GM23338 (cell line): Measurements from ENCODE around the gene SBF2. TPM values are rescaled to one million over a fixed set of nuclear protein-coding genes. Genes with fewer than 3 reads are reported as not detected.

Source experiments
- ATAC-seq: fragments of 200-7000 bp; cut with Tn5 transposase; 3 replicates; pipeline ENCODE4 v1.9.1; 2020
- DNase-seq: peaks from one replicate; pipeline ENCODE4 v3.0.0-alpha.2; 2015; ENCODE audit warnings: low spot score
- H2AFZ ChIP-seq: fragments of 200-600 bp; sonication (generic); 2 replicates; pipeline ENCODE4 v1.8.0; 2016; ENCODE audit warnings: antibody characterized with exemption, mild to moderate bottlenecking, moderate library complexity
- H3F3A ChIP-seq: fragments of 200-600 bp; sonication (generic); replicated peaks from 2 replicates; pipeline ENCODE4 v1.8.0; 2017; ENCODE audit warnings: antibody characterized with exemption, mixed run types, low read depth
- H3K27ac ChIP-seq: fragments of 200-600 bp; sonication (generic); 2 replicates; pipeline ENCODE4 v1.6.1; 2016; ENCODE audit warnings: low read depth
- H3K27me3 ChIP-seq: fragments of 200-600 bp; sonication (generic); 2 replicates; pipeline ENCODE4 v1.8.0; 2016; ENCODE audit warnings: mild to moderate bottlenecking, mixed run types, moderate library complexity; ENCODE audit not compliant: insufficient read depth
- H3K36me3 ChIP-seq: fragments of 200-600 bp; sonication (generic); 2 replicates; pipeline ENCODE4 v1.8.0; 2016; ENCODE audit warnings: mild to moderate bottlenecking; ENCODE audit not compliant: insufficient read depth
- H3K4me1 ChIP-seq: fragments of 200-600 bp; sonication (generic); 2 replicates; pipeline ENCODE4 v1.8.0; 2016; ENCODE audit warnings: mild to moderate bottlenecking, moderate library complexity; ENCODE audit not compliant: insufficient read depth
- H3K4me2 ChIP-seq: fragments of 200-600 bp; sonication (generic); 2 replicates; pipeline ENCODE4 v1.7.1; 2017; ENCODE audit warnings: mixed run types
- H3K4me3 ChIP-seq: fragments of 200-600 bp; sonication (generic); 2 replicates; pipeline ENCODE4 v1.6.1; 2016; ENCODE audit warnings: mixed run types
- H3K79me2 ChIP-seq: fragments of 200-600 bp; sonication (generic); replicated peaks from 2 replicates; pipeline ENCODE4 v1.8.0; 2017; ENCODE audit warnings: mild to moderate bottlenecking; ENCODE audit not compliant: insufficient read depth
- H3K9me2 ChIP-seq: fragments of 200-600 bp; sonication (generic); 2 replicates; pipeline ENCODE4 v1.8.0; 2017; ENCODE audit not compliant: insufficient read depth
- H4K20me1 ChIP-seq: fragments of 200-600 bp; sonication (generic); replicated peaks from 2 replicates; pipeline ENCODE4 v1.8.0; 2017; ENCODE audit warnings: mild to moderate bottlenecking; ENCODE audit not compliant: insufficient read depth
- H3K27ac Mint-ChIP-seq: 2 replicates; pipeline ENCODE4 v1.8.0; 2020; ENCODE audit warnings: inconsistent platforms, mild to moderate bottlenecking, moderate library complexity, mixed read lengths
- H3K27me3 Mint-ChIP-seq: 3 replicates; pipeline ENCODE4 v1.8.0; 2022; ENCODE audit warnings: low read depth, mild to moderate bottlenecking, moderate library complexity, mixed read lengths, inconsistent platforms; ENCODE audit not compliant: insufficient read depth, poor library complexity
- H3K36me3 Mint-ChIP-seq: 3 replicates; pipeline ENCODE4 v1.8.0; 2021; ENCODE audit warnings: low read depth, mild to moderate bottlenecking, inconsistent platforms, moderate library complexity, mixed read lengths
- H3K4me1 Mint-ChIP-seq: 3 replicates; pipeline ENCODE4 v1.8.0; 2020; ENCODE audit warnings: mild to moderate bottlenecking, inconsistent platforms, mixed read lengths
- H3K4me3 Mint-ChIP-seq: 3 replicates; pipeline ENCODE4 v1.8.0; 2021; ENCODE audit warnings: moderate library complexity, mild to moderate bottlenecking, inconsistent platforms, mixed read lengths
- H3K9me3 Mint-ChIP-seq: 3 replicates; pipeline ENCODE4 v1.8.0; 2020; ENCODE audit warnings: moderate library complexity, mild to moderate bottlenecking, inconsistent platforms, mixed read lengths
- ETS1 ChIP-seq: IDR thresholded peaks from 2 replicates; pipeline ENCODE4 v1.6.1; 2016; ENCODE audit warnings: antibody characterized with exemption
- EZH2 ChIP-seq: fragments of 200-600 bp; sonication (generic); IDR thresholded peaks from one replicate; pipeline ENCODE4 v1.8.0; 2017; ENCODE audit warnings: antibody characterized with exemption, mild to moderate bottlenecking, low read depth; ENCODE audit not compliant: unreplicated experiment
- EZH2phosphoT487 ChIP-seq: fragments of 200-600 bp; sonication (generic); IDR thresholded peaks from one replicate; pipeline ENCODE4 v1.8.1; 2018; ENCODE audit warnings: antibody characterized with exemption; ENCODE audit not compliant: unreplicated experiment
- NANOG ChIP-seq: IDR thresholded peaks from 2 replicates; pipeline ENCODE4 v1.6.1; 2016; ENCODE audit warnings: antibody characterized with exemption, borderline replicate concordance
- POLR2AphosphoS5 ChIP-seq: IDR thresholded peaks from 2 replicates; pipeline ENCODE4 v1.6.1; 2016; ENCODE audit warnings: antibody characterized with exemption, low read depth
- REST ChIP-seq: IDR thresholded peaks from one replicate; pipeline ENCODE4 v1.6.1; 2018; ENCODE audit warnings: antibody characterized with exemption; ENCODE audit not compliant: unreplicated experiment
- STAT1 ChIP-seq: IDR thresholded peaks from one replicate; pipeline ENCODE4 v1.6.1; 2016; ENCODE audit warnings: antibody characterized with exemption; ENCODE audit not compliant: unreplicated experiment
- ZNF114 ChIP-seq: fragments of 250-450 bp; sonication (Bioruptor Pico); IDR thresholded peaks from 2 replicates; pipeline ENCODE4 v1.5.0; 2020; ENCODE audit warnings: mild to moderate bottlenecking, moderate library complexity
- ZNF331 ChIP-seq: fragments of 250-450 bp; sonication (Bioruptor Pico); IDR thresholded peaks from 2 replicates; pipeline ENCODE4 v1.5.0; 2020; ENCODE audit warnings: low read depth, mild to moderate bottlenecking, moderate library complexity
- polyA plus RNA-seq: library from polyadenylated mRNA; unstranded; fragments of >200 nt; fragmentation: Nextera tagmentation; extraction: Ambion mirVana; gene quantifications from 2 replicates; pipeline ENCODE4 v1.2.1, GENCODE V29; 2016
- total RNA-seq: library from RNA; depleted of rRNA; stranded (reverse); fragments of >200 nt; shearing (Covaris generic); gene quantifications from 2 replicates; pipeline ENCODE4 v1.2.3, GENCODE V29; 2014
- TF ChIP-seq, protein P1 (sequence below): fragments of 250-450 bp; sonication (Bioruptor Pico); IDR thresholded peaks from 2 replicates; pipeline ENCODE4 v1.5.0; 2020; ENCODE audit warnings: mild to moderate bottlenecking, moderate library complexity

SBF2 gene
- total and polyA plus RNA-seq, 2 experiments from 2014 or later: 25.6 to 53.5 TPM

GRCh38 chr11:9823887-9824385 lies 470.1 kb downstream of the SBF2 start (continued):
- TF ChIP-seq EZH2phosphoT487 (no peak), ZNF331 (no peak), POLR2AphosphoS5 (no peak), ZNF114 (CRISPR knock-in tag) (no peak), ETS1 (no peak)
- TF ChIP-seq, protein P1, sequence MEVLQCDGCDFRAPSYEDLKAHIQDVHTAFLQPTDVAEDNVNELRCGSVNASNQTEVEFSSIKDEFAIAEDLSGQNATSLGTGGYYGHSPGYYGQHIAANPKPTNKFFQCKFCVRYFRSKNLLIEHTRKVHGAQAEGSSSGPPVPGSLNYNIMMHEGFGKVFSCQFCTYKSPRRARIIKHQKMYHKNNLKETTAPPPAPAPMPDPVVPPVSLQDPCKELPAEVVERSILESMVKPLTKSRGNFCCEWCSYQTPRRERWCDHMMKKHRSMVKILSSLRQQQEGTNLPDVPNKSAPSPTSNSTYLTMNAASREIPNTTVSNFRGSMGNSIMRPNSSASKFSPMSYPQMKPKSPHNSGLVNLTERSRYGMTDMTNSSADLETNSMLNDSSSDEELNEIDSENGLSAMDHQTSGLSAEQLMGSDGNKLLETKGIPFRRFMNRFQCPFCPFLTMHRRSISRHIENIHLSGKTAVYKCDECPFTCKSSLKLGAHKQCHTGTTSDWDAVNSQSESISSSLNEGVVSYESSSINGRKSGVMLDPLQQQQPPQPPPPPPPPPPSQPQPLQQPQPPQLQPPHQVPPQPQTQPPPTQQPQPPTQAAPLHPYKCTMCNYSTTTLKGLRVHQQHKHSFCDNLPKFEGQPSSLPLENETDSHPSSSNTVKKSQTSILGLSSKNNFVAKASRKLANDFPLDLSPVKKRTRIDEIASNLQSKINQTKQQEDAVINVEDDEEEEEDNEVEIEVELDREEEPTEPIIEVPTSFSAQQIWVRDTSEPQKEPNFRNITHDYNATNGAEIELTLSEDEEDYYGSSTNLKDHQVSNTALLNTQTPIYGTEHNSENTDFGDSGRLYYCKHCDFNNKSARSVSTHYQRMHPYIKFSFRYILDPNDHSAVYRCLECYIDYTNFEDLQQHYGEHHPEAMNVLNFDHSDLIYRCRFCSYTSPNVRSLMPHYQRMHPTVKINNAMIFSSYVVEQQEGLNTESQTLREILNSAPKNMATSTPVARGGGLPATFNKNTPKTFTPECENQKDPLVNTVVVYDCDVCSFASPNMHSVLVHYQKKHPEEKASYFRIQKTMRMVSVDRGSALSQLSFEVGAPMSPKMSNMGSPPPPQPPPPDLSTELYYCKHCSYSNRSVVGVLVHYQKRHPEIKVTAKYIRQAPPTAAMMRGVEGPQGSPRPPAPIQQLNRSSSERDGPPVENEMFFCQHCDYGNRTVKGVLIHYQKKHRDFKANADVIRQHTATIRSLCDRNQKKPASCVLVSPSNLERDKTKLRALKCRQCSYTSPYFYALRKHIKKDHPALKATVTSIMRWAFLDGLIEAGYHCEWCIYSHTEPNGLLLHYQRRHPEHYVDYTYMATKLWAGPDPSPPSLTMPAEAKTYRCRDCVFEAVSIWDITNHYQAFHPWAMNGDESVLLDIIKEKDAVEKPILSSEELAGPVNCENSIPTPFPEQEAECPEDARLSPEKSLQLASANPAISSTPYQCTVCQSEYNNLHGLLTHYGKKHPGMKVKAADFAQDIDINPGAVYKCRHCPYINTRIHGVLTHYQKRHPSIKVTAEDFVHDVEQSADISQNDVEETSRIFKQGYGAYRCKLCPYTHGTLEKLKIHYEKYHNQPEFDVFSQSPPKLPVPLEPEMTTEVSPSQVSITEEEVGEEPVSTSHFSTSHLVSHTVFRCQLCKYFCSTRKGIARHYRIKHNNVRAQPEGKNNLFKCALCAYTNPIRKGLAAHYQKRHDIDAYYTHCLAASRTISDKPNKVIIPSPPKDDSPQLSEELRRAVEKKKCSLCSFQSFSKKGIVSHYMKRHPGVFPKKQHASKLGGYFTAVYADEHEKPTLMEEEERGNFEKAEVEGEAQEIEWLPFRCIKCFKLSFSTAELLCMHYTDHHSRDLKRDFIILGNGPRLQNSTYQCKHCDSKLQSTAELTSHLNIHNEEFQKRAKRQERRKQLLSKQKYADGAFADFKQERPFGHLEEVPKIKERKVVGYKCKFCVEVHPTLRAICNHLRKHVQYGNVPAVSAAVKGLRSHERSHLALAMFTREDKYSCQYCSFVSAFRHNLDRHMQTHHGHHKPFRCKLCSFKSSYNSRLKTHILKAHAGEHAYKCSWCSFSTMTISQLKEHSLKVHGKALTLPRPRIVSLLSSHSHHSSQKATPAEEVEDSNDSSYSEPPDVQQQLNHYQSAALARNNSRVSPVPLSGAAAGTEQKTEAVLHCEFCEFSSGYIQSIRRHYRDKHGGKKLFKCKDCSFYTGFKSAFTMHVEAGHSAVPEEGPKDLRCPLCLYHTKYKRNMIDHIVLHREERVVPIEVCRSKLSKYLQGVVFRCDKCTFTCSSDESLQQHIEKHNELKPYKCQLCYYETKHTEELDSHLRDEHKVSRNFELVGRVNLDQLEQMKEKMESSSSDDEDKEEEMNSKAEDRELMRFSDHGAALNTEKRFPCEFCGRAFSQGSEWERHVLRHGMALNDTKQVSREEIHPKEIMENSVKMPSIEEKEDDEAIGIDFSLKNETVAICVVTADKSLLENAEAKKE (CRISPR knock-in tag): no peak

DNA sequence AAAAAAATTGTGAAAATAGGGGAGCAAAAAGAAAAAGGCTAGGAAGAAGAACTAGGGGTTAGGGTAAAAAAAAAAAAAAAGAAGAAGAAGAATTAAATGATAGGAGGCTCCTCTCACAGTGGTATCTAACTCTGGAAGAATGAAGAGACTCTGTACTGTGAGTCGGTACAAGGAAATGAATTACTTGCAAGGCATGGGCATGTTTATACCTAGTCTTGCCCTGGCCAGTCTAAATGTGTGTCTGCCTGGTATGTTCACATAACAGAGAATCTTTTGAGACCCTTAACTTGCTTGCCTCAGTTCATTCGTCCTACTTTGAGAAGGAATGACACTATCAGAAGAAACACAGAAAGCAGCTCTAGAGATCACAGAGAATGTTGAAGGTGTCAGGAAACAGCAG lies 470.6 kb downstream of the SBF2 start:
- H3K27me3 ChIP-seq: no peaks in the 10 kb centered on the region
- H3K27ac ChIP-seq: peak overlapping the region; percentile 21; the same call in 1 of the 2 replicates
- no peaks in the 10 kb centered on the region for H3F3A ChIP-seq
- no peaks in the 10 kb centered on the region for H3K79me2 ChIP-seq
- no peaks in the 10 kb centered on the region for H3K9me3 Mint-ChIP-seq
- TF ChIP-seq NANOG (no peak), REST (no peak), EZH2 (no peak), ETS1 (no peak), STAT1 (no peak), EZH2phosphoT487 (no peak)
- H3K4me1 ChIP-seq: peaks cover 26% of the 10 kb centered on the region
- no peak overlapping the region for H3K4me3 ChIP-seq
- H3K36me3 ChIP-seq: no peaks in the 10 kb centered on the region
- no peaks in the 10 kb centered on the region for H4K20me1 ChIP-seq
- ATAC-seq: no peak
- no peak overlapping the region for H3K4me2 ChIP-seq
- no peak overlapping the region for H2AFZ ChIP-seq
- H3K4me3 Mint-ChIP-seq: no peak overlapping the region
- DNase-seq: no peak
- H3K36me3 Mint-ChIP-seq: no peaks in the 10 kb centered on the region
- no peak overlapping the region for H3K27ac Mint-ChIP-seq
- H3K27me3 Mint-ChIP-seq: no peaks in the 10 kb centered on the region
- H3K9me2 ChIP-seq: no peaks in the 10 kb centered on the region
- peaks cover 27% of the 10 kb centered on the region for H3K4me1 Mint-ChIP-seq
